Adrenal gland (tissue), 5 donors: ENCODE data around the gene RAD17.

Source experiments
- CTCF ChIP-seq, 6 experiments: fragments of 450-650 bp in 4 of 6; fragments of 200-600 bp in 2 of 6; sonication (generic) in 1 of 6; IDR thresholded peaks; 1 replicate in 5 of 6; 2 replicates in 1 of 6; pipeline versions ENCODE4 v1.5.1 to v1.8.0; 2016 to 2021; ENCODE audit warnings: antibody characterized with exemption in 6 of 6, mild to moderate bottlenecking in 2 of 6, moderate library complexity in 1 of 6
- POLR2A ChIP-seq, 2 donors: fragments of 450-650 bp; IDR thresholded peaks; one replicate each; pipeline ENCODE4 v1.6.1; 2017; ENCODE audit warnings: antibody characterized with exemption in 2 of 2, mild to moderate bottlenecking in 2 of 2, moderate library complexity in 1 of 2
- donor health status: DM: no; HTN: no; CAD: no.

DNA sequence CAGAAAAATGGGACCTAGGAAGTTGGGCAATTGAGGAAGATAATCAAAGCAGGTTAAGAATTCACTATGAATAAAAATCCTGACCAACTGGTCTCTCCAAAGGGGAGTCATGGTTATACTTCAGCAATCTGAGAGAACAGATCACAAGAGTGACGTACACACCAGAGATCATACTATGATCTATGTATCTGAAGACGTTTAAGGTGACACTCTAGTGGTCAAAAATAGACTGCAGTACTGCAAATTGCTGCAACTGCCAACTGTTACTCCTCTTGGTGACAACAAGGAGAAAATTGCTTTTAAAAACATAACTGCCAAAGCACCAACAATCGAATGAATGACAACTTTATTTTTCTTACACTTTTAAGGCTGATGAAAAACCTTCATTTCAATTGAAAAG, 5.2 kb upstream of the RAD17 start:
- TF ChIP-seq CTCF (IDR thresholded peaks at IDR 0.05) (peak in 4 of 6 experiments; percentile 26 to 37 (median 34)), POLR2A (IDR thresholded peaks at IDR 0.05) (no peak)
